Omental fat pad (tissue), 4 donors: ENCODE measurements around the gene SKA1. TPM values are rescaled to one million over a fixed set of nuclear protein-coding genes. Genes with fewer than 3 reads are reported as not detected.

Experiments
- ATAC-seq: fragments of 150-250 bp; one replicate; pipeline ENCODE4 v1.9.1; 2016; ENCODE audit warnings: mild to moderate bottlenecking, moderate library complexity; ENCODE audit not compliant: low FRiP score
- DNase-seq: peaks from one replicate; pipeline ENCODE4 v3.0.0-alpha.2; 2019; ENCODE audit warnings: low spot score
- CTCF ChIP-seq, 3 donors: fragments of 450-650 bp; IDR thresholded peaks; one replicate each; pipeline ENCODE4 v1.5.1; 2016 to 2017; ENCODE audit warnings: antibody characterized with exemption in 3 of 3, mild to moderate bottlenecking in 3 of 3, moderate library complexity in 2 of 3
- total RNA-seq, 4 donors: library from RNA; depleted of rRNA; stranded (reverse); fragments of >200 nt; gene quantifications; one replicate each; pipeline ENCODE4 v1.1.0, GENCODE V29; 2016

The SKA1 gene
- total RNA-seq, 4 donors from 2014 or later, result 1.2 TPM; not detected in 3

GRCh38 chr18:50338715-50339114, 36.1 kb upstream of the SKA1 start:
- DNase-seq, result no peak
- no peak for ATAC-seq
- no peak for TF ChIP-seq CTCF (IDR thresholded peaks at IDR 0.05)

- TF ChIP-seq CTCF (IDR thresholded peaks at IDR 0.05), result no peak
- no peak for ATAC-seq
Observed at GRCh38 chr18:50340078-50340477, 34.8 kb upstream of the SKA1 start.

GRCh38 chr18:50341443-50341842, 33.4 kb upstream of the SKA1 start:
- TF ChIP-seq CTCF (IDR thresholded peaks at IDR 0.05), result no peak
- DNase-seq (no peak), ATAC-seq (no peak)

More at GRCh38 chr18:50340078-50340477, 34.8 kb upstream of the SKA1 start:
- DNase-seq, result no peak

GRCh38 chr18:50350699-50351098, 24.1 kb upstream of the SKA1 start:
- DNase-seq (no peak), ATAC-seq (no peak)

GRCh38 chr18:50356036-50356945, 18.6 kb upstream of the SKA1 start:
- ATAC-seq, result no peak
- no peak for TF ChIP-seq CTCF (IDR thresholded peaks at IDR 0.05)
- DNase-seq, result no peak

More at GRCh38 chr18:50350699-50351098, 24.1 kb upstream of the SKA1 start:
- no peak for TF ChIP-seq CTCF (IDR thresholded peaks at IDR 0.05)

- no peak for TF ChIP-seq CTCF (IDR thresholded peaks at IDR 0.05)
- DNase-seq (no peak), ATAC-seq (no peak)
Observed at GRCh38 chr18:50358844-50359243, 16.0 kb upstream of the SKA1 start.

GRCh38 chr18:50359806-50360205, 15.0 kb upstream of the SKA1 start:
- TF ChIP-seq CTCF (IDR thresholded peaks at IDR 0.05), result no peak
- ATAC-seq (no peak), DNase-seq (no peak)
